Esophagus squamous epithelium (tissue), 5 donors: ENCODE data around the gene SURF1. TPM values are rescaled to one million over a fixed set of nuclear protein-coding genes. Genes with fewer than 3 reads are reported as not detected.

Source experiments
- DNase-seq: peaks from one replicate; lab custom pipeline; 2025; lab: John Stamatoyannopoulos, UW
- H3K27ac ChIP-seq, 4 donors: fragments of 200-600 bp; sonication (generic); one replicate each; pipeline ENCODE4 v1.5.1; 2016 to 2019; ENCODE audit warnings: mild to moderate bottlenecking in 1 of 4
- H3K27me3 ChIP-seq, 4 donors: fragments of 200-600 bp; sonication (generic); 1 replicate in 3 of 4; 2 replicates in 1 of 4; pipeline versions ENCODE4 v1.5.1 to v1.6.0; 2017 to 2021; ENCODE audit warnings: antibody characterized with exemption in 1 of 4
- H3K36me3 ChIP-seq, 3 donors: fragments of 200-600 bp; sonication (generic); one replicate each; pipeline ENCODE4 v1.5.1; 2016 to 2019
- H3K4me1 ChIP-seq, 3 donors: fragments of 200-600 bp; sonication (generic); one replicate each; pipeline ENCODE4 v1.5.1; 2017 to 2019
- H3K4me3 ChIP-seq, 4 donors: fragments of 200-600 bp; sonication (generic); 1 replicate in 3 of 4; 2 replicates in 1 of 4; pipeline ENCODE4 v1.5.1; 2016 to 2019; ENCODE audit warnings: mild to moderate bottlenecking in 2 of 4, moderate library complexity in 1 of 4
- H3K9me3 ChIP-seq, 3 donors: fragments of 200-600 bp; sonication (generic); one replicate each; pipeline ENCODE4 v1.5.1; 2016 to 2019
- CTCF ChIP-seq, 6 experiments: fragments of 450-650 bp in 4 of 6; fragments of 200-600 bp in 2 of 6; sonication (generic) in 2 of 6; IDR thresholded peaks; one replicate each; pipeline ENCODE4 v1.5.1; 2016 to 2019; ENCODE audit warnings: antibody characterized with exemption in 6 of 6, mild to moderate bottlenecking in 4 of 6, moderate library complexity in 4 of 6
- POLR2A ChIP-seq, 4 donors: fragments of 450-650 bp; IDR thresholded peaks; one replicate each; pipeline ENCODE4 v1.6.1; 2017; ENCODE audit warnings: antibody characterized with exemption in 4 of 4, mild to moderate bottlenecking in 4 of 4, moderate library complexity in 3 of 4
- WGBS, 2 donors: methylation state at CpG; one replicate each; pipeline ENCODE4 v1.1.5; 2018; 5-methylcytosine and 5-hydroxymethylcytosine counted together
- intact Hi-C: fragments of 100-400 bp; cut with DNase I; formaldehyde crosslinking; loops from one replicate; pipeline ENCODE4 v1.15.0; 2022
- total RNA-seq, 4 donors: library from RNA; depleted of rRNA; stranded (reverse); fragments of >200 nt; gene quantifications; one replicate each; pipeline ENCODE4 v1.1.0, GENCODE V29; 2016
- donor health status: DM: yes; HTN: yes; CAD: no.

Gene SURF1
- total RNA-seq, 4 donors from 2014 or later, result 18.2 to 44.7 (median 32.0) TPM

GRCh38 chr9:133352635-133353340 lies 3.5 kb downstream of the SURF1 start:
- no peak overlapping the region for H3K4me3 ChIP-seq
- intact Hi-C loops, result no loop called here
- H3K9me3 ChIP-seq, result no peaks in the 10 kb centered on the region
- 59 to 70% methylated on average over 6 of the region's 8 CpGs for WGBS, 2 donors
- no peak for DNase-seq
- no peak overlapping the region for H3K27ac ChIP-seq
- peaks cover 19 to 66% (median 34%) of the 10 kb centered on the region in 3 donors for H3K4me1 ChIP-seq
- peaks cover 29 to 60% (median 32%) of the 10 kb centered on the region in 3 donors for H3K36me3 ChIP-seq
- TF ChIP-seq POLR2A (IDR thresholded peaks at IDR 0.05) (no peak), CTCF (IDR thresholded peaks at IDR 0.05) (no peak)
- H3K27me3 ChIP-seq, result no peaks in the 10 kb centered on the region

- peaks cover 14 to 62% (median 27%) of the 10 kb centered on the region in 3 donors for H3K4me1 ChIP-seq
- TF ChIP-seq CTCF (IDR thresholded peaks at IDR 0.05), result peak in 5 of 6 experiments; percentile 14 to 67 (median 31)
- no peak for TF ChIP-seq POLR2A (IDR thresholded peaks at IDR 0.05)
- no peaks in the 10 kb centered on the region for H3K27me3 ChIP-seq
- intact Hi-C loops, result no loop called here
- no peak for DNase-seq
- H3K36me3 ChIP-seq, result peaks cover 29 to 60% (median 32%) of the 10 kb centered on the region in 3 donors
- H3K9me3 ChIP-seq, result no peaks in the 10 kb centered on the region
- WGBS, 2 donors, result 64 to 74% methylated on average over 8 to 9 of the region's 14 CpGs
- peak overlapping the region in 2 of 4 donors; percentile 4 to 15 for H3K27ac ChIP-seq
- H3K4me3 ChIP-seq, result no peak overlapping the region
Measured at GRCh38 chr9:133351908-133352634, 4.2 kb downstream of the SURF1 start.

- WGBS, 2 donors, result 80 to 100% methylated on average over 1 of the region's 3 CpGs
- Histone ChIP-seq H3K4me1 (peaks cover 17 to 62% (median 26%) of the 10 kb centered on the region in 3 donors), H3K4me3 (no peak overlapping the region), H3K27ac (peak overlapping the region in 2 of 4 donors; percentile 4 to 15), H3K9me3 (no peaks in the 10 kb centered on the region), H3K27me3 (no peaks in the 10 kb centered on the region), H3K36me3 (peaks cover 29 to 60% (median 32%) of the 10 kb centered on the region in 3 donors)
- no peak for TF ChIP-seq CTCF (IDR thresholded peaks at IDR 0.05)
- no peak for TF ChIP-seq POLR2A (IDR thresholded peaks at IDR 0.05)
- DNase-seq, result no peak
- intact Hi-C loops, result no loop called here
Measured at GRCh38 chr9:133351526-133351907, 4.8 kb downstream of the SURF1 start.

- Histone ChIP-seq H3K27ac (peak overlapping the region in 2 of 4 donors; percentile 95 to 96), H3K36me3 (peaks cover 29 to 72% (median 35%) of the 10 kb centered on the region in 3 donors), H3K4me1 (peaks cover 16 to 67% (median 25%) of the 10 kb centered on the region in 3 donors), H3K9me3 (no peaks in the 10 kb centered on the region), H3K27me3 (no peaks in the 10 kb centered on the region), H3K4me3 (peak overlapping the region in 2 of 4 donors; percentile 90 to 95)
- intact Hi-C loops, result no loop called here
- WGBS, 2 donors, result 56 to 59% methylated on average over 15 of the region's 15 CpGs
- no peak for TF ChIP-seq CTCF (IDR thresholded peaks at IDR 0.05)
- TF ChIP-seq POLR2A (IDR thresholded peaks at IDR 0.05), result no peak
- no peak for DNase-seq
Measured at GRCh38 chr9:133349965-133350616, 6.2 kb downstream of the SURF1 start.
